Measurements from ENCODE around the gene RAD51B.

The RAD51B gene

DNA sequence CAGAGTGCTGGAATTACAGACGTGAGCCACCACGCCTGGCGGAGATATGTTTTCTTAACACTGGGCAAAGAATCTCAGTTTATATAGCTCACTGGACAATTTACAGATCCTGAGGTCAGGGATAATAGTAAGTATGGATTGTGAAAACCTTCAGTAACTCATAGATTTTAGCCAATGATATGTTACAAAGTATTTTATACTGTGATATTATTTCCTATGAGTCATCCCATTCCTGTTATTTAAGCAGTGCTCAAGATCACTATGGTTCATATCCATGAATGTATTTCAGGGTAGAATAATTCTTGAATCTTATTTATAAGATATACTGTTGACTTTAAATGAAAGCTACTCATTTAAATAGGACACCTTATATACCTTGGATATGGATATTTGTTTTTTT is 107.2 kb downstream of the RAD51B start:
- no peak for DNase-seq (ENCODE audit: low read depth in 1 of 2, low spot score in 1 of 2)
- no peak for TF ChIP-seq JUND (IDR thresholded peaks at IDR 0.05; ENCODE audit: low read depth)
- in situ Hi-C loops (cut with HindIII; ENCODE audit: low pct_unique_long_range_greater_than_20kb, low sequenced_read_pairs), result no loop called here

DNA sequence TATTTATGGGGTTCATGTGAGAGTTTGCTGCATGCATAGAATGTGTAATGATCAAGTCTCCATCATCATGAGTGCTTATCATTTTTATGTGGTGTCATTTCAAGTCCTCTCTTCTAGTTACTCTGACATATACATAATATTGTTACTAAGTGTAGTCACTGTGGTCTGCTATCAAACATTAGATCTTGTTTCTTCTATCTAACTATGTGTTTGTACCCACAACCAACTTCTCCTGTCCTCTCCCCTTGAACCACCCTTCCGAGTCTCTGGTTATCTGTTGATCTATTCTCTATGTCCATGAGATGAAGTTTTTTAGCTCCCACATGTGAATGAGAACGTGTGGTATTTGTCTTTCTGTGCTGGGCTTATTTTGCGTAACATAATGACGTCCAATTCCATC is 107.7 kb downstream of the RAD51B start:
- no peak for DNase-seq (ENCODE audit: low read depth in 1 of 2, low spot score in 1 of 2)
- TF ChIP-seq JUND (IDR thresholded peaks at IDR 0.05; ENCODE audit: low read depth), result no peak
- in situ Hi-C loops (cut with HindIII; ENCODE audit: low pct_unique_long_range_greater_than_20kb, low sequenced_read_pairs), result no loop called here

DNA sequence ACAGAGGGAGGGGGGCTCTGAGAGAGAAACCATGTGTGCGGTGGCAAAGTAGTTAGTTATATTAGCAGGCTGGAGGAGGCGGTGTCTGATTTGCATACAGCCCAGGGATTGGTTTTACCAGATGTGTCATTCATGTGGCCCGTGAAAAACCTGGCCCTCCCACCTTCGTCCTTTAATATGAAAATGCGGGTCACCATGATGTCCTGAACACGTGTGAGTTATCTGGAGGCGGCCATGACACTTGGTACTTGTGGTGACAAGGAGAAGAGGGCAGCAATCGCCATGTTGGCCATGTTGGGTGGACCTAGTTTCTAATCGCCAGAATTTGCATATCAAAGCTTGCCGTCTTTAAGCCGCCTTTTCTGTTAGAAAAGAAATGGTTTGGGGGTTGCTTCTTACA is 108.8 kb downstream of the RAD51B start:
- TF ChIP-seq JUND (IDR thresholded peaks at IDR 0.05; ENCODE audit: low read depth), result no peak
- DNase-seq (ENCODE audit: low read depth in 1 of 2, low spot score in 1 of 2), result no peak
- in situ Hi-C loops (cut with HindIII; ENCODE audit: low pct_unique_long_range_greater_than_20kb, low sequenced_read_pairs), result no loop called here

DNA sequence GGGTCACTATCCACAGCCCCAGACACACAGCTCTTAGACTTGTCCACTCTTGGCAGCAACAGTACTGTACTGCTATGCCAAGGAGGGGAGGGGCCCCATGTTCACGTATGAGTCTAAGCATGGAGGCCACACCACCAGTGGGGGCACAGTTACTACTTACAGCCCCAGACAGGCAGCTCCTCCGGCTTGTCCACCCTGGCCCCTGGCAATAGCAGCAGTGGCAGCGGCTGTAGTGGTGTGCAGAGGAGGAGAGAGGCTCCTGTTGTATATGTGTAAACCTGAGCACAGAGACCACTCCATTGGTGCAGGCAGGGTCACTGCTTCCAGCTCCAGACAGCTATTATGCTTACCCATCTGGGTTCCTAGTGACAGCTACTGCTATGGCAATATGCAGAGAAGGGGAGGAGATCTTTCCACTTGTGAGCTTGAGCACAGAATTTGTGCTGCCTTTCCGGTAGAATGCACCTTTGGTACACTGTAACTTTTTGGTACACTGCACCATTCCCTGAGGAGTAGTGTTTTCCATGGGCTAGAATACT is 113.2 kb downstream of the RAD51B start:
- in situ Hi-C loops (cut with HindIII; ENCODE audit: low pct_unique_long_range_greater_than_20kb, low sequenced_read_pairs), result no loop called here
- TF ChIP-seq JUND (IDR thresholded peaks at IDR 0.05; ENCODE audit: low read depth), result no peak
- DNase-seq (ENCODE audit: low read depth in 1 of 2, low spot score in 1 of 2), result no peak

DNA sequence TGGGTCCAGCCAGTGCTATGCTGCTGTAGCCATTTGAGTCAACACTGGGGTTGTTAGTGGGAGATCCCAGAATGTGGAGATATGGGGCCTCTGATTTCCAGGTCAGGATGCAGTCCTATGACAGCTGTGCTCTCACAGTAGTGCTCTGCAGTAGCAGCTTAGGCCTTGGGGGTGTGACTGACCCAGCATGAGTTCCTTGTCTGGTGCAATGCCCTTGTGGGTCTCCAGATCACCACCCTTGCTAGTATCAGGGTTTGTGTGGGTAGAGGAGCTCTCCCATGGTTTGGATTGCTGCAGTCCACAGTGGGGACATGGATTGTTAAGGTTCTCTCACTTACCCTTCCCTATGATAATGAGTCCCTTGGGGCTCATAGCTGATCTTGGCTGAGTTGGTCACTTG is 113.7 kb downstream of the RAD51B start:
- TF ChIP-seq JUND (IDR thresholded peaks at IDR 0.05; ENCODE audit: low read depth), result no peak

DNA sequence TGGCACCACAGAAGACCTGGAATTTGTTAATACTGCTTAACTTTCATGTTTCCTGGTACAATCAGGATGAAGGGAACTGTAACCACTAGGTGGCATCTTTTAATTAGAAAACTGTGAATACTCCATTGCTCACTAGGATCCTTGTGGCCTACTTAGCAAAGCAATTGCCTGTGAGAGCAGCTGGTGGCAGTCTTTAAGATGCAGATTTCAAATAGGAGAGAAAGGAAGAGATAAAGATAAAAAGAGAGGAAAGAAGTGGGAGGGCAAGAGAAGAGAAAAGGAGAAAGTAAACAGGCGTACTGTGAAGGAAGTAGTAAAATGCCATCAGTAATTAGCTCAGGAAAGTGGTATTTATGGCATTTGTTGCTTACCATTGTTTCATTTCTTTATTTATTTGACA is 114.5 kb downstream of the RAD51B start:
- no peak for TF ChIP-seq JUND (IDR thresholded peaks at IDR 0.05; ENCODE audit: low read depth)
- in situ Hi-C loops (cut with HindIII; ENCODE audit: low pct_unique_long_range_greater_than_20kb, low sequenced_read_pairs), result no loop called here
- DNase-seq (ENCODE audit: low read depth in 1 of 2, low spot score in 1 of 2), result peak; percentile 58 to 89

More for the DNA sequence above, 113.7 kb downstream of the RAD51B start:
- in situ Hi-C loops (cut with HindIII; ENCODE audit: low pct_unique_long_range_greater_than_20kb, low sequenced_read_pairs), result no loop called here
- no peak for DNase-seq (ENCODE audit: low read depth in 1 of 2, low spot score in 1 of 2)

DNA sequence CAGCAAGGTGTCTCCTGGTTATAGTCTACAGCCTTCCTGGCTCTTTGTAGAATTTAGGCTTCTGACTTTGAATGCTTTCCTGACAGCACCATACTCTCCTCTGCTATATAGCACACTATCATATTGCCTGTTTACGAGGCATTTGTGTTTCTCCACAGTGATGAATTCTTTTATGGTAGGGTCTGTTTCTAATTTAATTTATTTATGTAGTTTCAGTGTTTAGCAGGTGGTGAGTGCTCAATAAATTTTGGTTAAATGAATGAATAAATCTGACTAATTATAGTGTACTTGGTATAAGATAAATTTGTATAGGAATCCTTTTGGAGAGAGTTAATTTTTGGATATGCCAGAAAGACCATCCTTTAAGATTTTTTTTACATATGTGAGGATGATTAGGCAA is 115.3 kb downstream of the RAD51B start:
- no peak for DNase-seq (ENCODE audit: low read depth in 1 of 2, low spot score in 1 of 2)
- in situ Hi-C loops (cut with HindIII; ENCODE audit: low pct_unique_long_range_greater_than_20kb, low sequenced_read_pairs), result no loop called here
- TF ChIP-seq JUND (IDR thresholded peaks at IDR 0.05; ENCODE audit: low read depth), result no peak

DNA sequence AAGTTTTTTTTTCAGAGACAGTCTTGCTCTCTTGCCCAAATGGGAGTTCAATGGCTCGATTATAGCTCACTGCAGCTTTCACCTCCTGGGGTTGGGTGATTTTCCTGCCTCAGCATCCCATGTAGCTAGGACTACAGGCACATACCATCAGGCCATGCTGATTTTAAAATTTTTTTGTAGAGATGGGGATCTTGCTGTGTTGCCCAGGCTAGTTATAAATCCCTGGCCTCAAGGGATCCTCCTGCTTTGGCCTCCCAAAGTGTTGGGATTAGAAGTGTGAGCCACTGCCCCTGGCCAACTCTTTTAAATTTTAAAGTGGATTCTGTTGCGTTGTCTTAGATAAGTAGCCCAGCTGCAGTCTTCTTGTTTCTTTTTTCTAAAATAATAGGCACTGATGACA is 115.8 kb downstream of the RAD51B start:
- no peak for DNase-seq (ENCODE audit: low read depth in 1 of 2, low spot score in 1 of 2)
- no peak for TF ChIP-seq JUND (IDR thresholded peaks at IDR 0.05; ENCODE audit: low read depth)
- in situ Hi-C loops (cut with HindIII; ENCODE audit: low pct_unique_long_range_greater_than_20kb, low sequenced_read_pairs), result no loop called here

DNA sequence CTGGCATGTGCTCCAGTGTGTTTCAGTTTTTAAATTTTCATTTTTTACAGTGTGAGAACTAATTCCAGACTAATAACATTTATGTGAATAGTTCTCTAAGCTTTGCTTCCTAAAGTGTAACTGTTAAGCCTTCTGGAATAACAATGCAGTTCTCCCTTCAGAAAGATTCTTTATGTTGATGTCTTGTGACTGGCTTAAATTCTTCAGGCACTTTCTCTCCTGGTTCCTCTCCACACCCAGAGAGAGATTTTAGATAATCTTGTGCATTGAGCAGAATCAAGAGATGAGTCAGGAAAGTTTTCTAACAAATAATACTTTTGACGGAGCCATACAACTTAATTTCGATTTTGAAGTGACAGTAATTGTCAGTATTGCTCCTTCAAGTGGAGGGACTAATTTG is 118.5 kb downstream of the RAD51B start:
- in situ Hi-C loops (cut with HindIII; ENCODE audit: low pct_unique_long_range_greater_than_20kb, low sequenced_read_pairs), result no loop called here
- no peak for TF ChIP-seq JUND (IDR thresholded peaks at IDR 0.05; ENCODE audit: low read depth)
- DNase-seq (ENCODE audit: low read depth in 1 of 2, low spot score in 1 of 2), result no peak

DNA sequence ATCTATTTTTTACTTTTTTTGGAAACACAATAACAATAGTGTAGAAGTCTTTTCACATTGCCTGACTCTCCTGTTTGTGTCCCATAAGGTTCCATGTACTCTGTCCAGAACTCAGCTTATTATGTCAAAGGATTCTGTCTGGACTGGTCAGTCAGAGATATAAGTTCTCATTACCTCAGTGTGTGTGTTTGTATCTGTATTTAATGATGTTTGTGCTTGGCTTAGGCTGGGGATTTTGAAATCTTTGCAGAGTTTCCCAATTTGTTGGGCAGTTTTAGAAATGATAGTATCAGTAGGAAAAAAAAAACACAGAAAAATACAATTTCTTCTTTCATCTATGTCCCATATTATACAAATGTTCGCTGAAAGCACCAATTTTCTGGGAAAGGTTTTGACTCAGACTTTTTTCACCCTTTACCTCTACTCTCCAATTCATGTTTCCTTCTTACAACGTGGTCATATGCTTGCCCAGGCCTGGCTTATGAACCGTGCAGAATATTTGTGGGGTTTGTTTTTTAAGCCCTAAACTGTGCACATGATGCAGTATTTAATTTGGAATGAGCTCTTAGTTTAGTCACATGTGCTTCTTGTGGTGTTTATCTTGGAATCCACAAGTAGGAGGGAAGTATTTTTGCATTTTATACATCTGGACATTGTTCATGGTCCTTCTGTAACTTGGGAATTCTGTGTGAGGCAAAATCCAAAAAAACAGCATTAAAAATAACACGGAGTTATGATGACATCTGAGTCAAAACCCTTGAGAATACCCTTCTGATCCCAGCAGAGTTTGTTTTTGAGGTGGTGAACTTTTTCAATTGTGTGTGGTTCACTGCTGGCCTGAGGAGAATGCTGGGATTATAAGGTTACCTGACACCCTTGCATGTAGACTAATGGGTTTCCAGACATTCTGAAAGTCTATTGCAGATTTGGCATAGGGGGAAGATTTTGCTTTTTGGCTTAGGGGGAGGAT is 121.2 kb downstream of the RAD51B start:
- in situ Hi-C loops (cut with HindIII; ENCODE audit: low pct_unique_long_range_greater_than_20kb, low sequenced_read_pairs), result no loop called here
- TF ChIP-seq JUND (IDR thresholded peaks at IDR 0.05; ENCODE audit: low read depth), result peak; percentile 80; the same call in 1 of the 2 replicates
- DNase-seq (ENCODE audit: low read depth in 1 of 2, low spot score in 1 of 2), result peak in 1 of 2 experiments; percentile 87

DNA sequence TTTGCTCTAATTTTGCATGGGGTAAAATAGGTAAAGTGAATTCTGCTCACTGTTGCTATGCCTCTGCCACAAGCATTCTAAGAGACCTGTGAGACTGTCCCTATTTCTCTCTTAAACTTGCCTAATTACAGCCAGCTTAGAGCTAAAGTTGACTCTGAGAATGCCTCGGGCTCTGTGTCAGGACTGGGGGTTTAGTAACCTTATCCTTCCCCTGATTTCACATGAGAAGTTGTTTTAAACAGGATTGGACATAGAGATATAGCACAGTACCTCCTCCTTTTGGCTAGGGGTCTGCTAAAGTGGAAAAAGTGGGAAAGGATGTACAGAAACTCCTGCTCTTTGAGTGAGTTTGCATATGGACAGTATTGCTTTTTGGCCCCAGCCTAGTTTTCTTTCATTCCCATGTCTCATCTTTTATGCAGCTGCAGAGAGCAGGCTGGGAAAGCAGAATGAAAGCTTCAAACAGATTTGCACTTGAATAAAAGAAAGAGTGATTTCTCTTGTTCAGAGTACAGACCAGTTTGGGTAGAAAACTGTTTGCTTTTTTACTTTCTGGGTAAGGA is 122.0 kb downstream of the RAD51B start:
- in situ Hi-C loops (cut with HindIII; ENCODE audit: low pct_unique_long_range_greater_than_20kb, low sequenced_read_pairs), result no loop called here
- peak in 1 of 2 experiments; percentile 74 for DNase-seq (ENCODE audit: low read depth in 1 of 2, low spot score in 1 of 2)
- TF ChIP-seq JUND (IDR thresholded peaks at IDR 0.05; ENCODE audit: low read depth), result no peak

DNA sequence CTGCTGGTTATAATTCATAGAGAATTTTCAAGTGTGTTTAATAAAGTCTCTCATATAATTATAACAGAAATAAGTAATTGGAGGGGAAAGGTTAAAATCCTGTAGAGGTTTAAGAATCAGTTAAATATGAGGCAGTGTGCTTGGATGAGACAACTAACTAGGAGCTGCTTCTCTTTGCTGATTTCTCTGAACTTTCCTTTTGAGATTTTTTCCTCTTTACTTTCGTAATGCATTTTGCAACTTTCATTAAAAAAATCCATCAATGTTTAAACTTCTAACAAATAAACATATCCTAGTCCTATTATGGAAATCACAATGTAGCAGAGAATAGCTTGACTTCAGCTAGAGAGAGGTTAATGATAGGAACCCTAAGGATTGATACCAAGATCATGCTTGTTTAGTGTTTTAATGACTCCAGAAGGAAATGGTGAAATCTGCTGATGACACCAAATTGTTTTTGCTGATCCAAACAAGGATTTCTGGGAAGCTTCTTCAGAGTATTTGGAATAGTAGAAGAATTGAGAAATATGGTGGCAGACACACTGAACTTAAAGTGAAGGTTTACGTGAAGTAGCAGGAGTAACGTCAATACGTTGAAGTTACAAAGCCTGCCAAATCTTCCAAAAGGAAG is 122.6 kb downstream of the RAD51B start:
- no peak for DNase-seq (ENCODE audit: low read depth in 1 of 2, low spot score in 1 of 2)
- TF ChIP-seq JUND (IDR thresholded peaks at IDR 0.05; ENCODE audit: low read depth), result no peak
- in situ Hi-C loops (cut with HindIII; ENCODE audit: low pct_unique_long_range_greater_than_20kb, low sequenced_read_pairs), result no loop called here

DNA sequence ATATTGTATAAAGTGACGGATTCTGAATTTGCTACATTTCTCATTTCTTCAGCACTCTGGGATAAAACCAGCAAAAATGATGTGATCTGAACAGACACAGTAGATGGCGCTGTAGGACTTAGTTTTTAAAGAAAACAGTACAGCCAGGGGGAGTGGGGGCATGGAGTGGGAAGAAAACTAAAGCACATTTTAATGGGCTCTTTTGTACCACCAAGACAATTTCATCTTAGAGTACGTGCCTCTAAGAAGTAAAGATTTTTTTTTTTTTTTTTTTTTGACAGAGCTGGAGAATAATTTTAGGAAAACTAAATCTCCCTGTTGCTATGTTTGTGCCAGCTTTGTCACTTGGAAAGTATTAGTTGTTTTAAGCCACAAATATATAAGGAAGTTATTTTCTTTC is 124.4 kb downstream of the RAD51B start:
- peak in 1 of 2 experiments; percentile 92 for DNase-seq (ENCODE audit: low read depth in 1 of 2, low spot score in 1 of 2)
- no peak for TF ChIP-seq JUND (IDR thresholded peaks at IDR 0.05; ENCODE audit: low read depth)
- in situ Hi-C loops (cut with HindIII; ENCODE audit: low pct_unique_long_range_greater_than_20kb, low sequenced_read_pairs), result no loop called here

Measured in T47D (cell line).